ENCODE data around the gene TAAR1.

DNA sequence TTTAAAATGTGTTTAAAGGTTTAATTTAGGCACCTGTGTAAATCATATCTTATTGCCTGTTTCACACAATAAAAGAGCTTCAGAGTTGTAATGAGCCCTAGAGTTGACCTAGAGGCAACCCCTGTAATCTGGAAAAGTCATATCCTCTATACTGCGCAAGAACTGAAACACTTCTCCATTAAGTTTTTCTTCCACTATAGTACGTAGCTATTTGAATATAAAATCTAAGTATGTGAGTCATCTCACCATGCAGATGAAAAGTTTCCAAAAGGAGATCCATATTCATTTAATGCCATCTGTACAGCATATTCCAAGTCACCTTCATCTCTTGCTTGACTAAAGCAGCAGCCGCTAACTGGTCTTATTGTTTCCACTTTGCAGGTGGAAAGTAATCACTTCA, 26.0 kb upstream of the TAAR1 start:
- TF ChIP-seq, protein P1, sequence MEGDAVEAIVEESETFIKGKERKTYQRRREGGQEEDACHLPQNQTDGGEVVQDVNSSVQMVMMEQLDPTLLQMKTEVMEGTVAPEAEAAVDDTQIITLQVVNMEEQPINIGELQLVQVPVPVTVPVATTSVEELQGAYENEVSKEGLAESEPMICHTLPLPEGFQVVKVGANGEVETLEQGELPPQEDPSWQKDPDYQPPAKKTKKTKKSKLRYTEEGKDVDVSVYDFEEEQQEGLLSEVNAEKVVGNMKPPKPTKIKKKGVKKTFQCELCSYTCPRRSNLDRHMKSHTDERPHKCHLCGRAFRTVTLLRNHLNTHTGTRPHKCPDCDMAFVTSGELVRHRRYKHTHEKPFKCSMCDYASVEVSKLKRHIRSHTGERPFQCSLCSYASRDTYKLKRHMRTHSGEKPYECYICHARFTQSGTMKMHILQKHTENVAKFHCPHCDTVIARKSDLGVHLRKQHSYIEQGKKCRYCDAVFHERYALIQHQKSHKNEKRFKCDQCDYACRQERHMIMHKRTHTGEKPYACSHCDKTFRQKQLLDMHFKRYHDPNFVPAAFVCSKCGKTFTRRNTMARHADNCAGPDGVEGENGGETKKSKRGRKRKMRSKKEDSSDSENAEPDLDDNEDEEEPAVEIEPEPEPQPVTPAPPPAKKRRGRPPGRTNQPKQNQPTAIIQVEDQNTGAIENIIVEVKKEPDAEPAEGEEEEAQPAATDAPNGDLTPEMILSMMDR (IDR thresholded peaks at IDR 0.05): no peak
- no peak for TF ChIP-seq POLR2A (IDR thresholded peaks at IDR 0.05)
- no peak for TF ChIP-seq EP300 (IDR thresholded peaks at IDR 0.05)
